Measurements from ENCODE around the gene C4orf17. TPM values are rescaled to one million over a fixed set of nuclear protein-coding genes. Genes with fewer than 3 reads are reported as not detected.

The C4orf17 gene
- total RNA-seq, 1 experiment from 2014 or later = not detected

DNA sequence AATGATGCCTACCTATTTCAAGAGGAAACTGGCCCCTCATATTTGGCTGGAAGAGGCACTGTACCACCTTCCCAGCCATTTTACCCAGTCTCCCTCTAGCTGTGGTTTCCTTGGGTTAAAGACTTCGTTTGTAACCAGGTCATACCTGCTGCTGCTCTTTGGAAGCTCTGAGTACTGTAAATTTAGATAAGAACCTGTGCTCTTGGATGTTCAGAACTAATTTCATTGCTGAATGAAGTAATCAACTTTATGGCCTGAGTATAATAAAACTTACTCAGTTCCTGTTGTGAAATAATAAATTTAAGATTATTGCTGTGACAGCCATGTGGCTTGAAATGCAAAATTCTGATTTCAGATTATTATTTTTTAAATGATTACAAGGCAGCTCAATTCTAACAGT, 76.0 kb downstream of the C4orf17 start:
- peaks cover 4% of the 10 kb centered on the region for H3K4me1 ChIP-seq (ENCODE audit: insufficient read depth, low read length, poor library complexity, severe bottlenecking)
- no peak for DNase-seq (ENCODE audit: low spot score)
- BruUV-seq (replicated peaks) = no TSS peak
- ChIA-PET CTCF (no interaction called here), POLR2A (ENCODE audit: low non-redundant PET) (no interaction called here)
- intact Hi-C loops (cut with micrococcal nuclease; ENCODE audit: unreplicated experiment) = no loop called here
- H3K27ac ChIP-seq (ENCODE audit: low read depth, low read length, poor library complexity, severe bottlenecking) = no peak overlapping the region
- TF ChIP-seq EZH2 (IDR thresholded peaks at IDR 0.05; ENCODE audit: borderline replicate concordance, low read depth, low read length, poor library complexity, severe bottlenecking) = no peak
- TF ChIP-seq, protein P1, sequence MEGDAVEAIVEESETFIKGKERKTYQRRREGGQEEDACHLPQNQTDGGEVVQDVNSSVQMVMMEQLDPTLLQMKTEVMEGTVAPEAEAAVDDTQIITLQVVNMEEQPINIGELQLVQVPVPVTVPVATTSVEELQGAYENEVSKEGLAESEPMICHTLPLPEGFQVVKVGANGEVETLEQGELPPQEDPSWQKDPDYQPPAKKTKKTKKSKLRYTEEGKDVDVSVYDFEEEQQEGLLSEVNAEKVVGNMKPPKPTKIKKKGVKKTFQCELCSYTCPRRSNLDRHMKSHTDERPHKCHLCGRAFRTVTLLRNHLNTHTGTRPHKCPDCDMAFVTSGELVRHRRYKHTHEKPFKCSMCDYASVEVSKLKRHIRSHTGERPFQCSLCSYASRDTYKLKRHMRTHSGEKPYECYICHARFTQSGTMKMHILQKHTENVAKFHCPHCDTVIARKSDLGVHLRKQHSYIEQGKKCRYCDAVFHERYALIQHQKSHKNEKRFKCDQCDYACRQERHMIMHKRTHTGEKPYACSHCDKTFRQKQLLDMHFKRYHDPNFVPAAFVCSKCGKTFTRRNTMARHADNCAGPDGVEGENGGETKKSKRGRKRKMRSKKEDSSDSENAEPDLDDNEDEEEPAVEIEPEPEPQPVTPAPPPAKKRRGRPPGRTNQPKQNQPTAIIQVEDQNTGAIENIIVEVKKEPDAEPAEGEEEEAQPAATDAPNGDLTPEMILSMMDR (conservative IDR thresholded peaks at IDR 0.05; ENCODE audit: low read depth, low read length) = no peak
- peaks cover 28% of the 10 kb centered on the region for H3K27me3 ChIP-seq (replicated peaks; ENCODE audit: insufficient read depth, low read depth, low read length, poor library complexity)
- H3K4me3 ChIP-seq (ENCODE audit: low read depth, low read length, poor library complexity, severe bottlenecking) = no peak overlapping the region
- no peaks in the 10 kb centered on the region for H3K9me3 ChIP-seq (ENCODE audit: low read depth, low read length, poor library complexity, severe bottlenecking)
- no peaks in the 10 kb centered on the region for H3K36me3 ChIP-seq (ENCODE audit: insufficient read depth, low read length, poor library complexity, severe bottlenecking)

DNA sequence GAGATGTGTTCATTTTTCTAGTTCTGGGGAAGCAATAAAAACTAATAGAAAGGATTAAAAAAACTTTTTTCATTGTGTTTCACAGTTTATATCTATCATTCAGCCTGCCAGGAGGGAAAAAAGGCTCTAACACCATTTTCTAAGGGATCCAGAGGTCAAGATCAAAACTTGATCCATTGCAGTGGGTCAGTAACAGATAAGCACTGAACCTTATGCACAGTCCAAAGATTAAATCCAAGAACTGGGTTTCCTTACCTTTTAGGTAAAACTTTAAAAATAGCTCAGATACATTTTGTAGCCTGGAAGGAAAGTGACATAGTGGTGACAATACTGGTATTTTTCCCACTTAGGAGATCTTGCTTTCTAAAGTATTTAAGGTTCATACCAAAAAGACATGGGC, 76.5 kb downstream of the C4orf17 start:
- Histone ChIP-seq H3K27me3 (replicated peaks; ENCODE audit: insufficient read depth, low read depth, low read length, poor library complexity) (peaks cover 23% of the 10 kb centered on the region), H3K9me3 (ENCODE audit: low read depth, low read length, poor library complexity, severe bottlenecking) (no peaks in the 10 kb centered on the region), H3K36me3 (ENCODE audit: insufficient read depth, low read length, poor library complexity, severe bottlenecking) (no peaks in the 10 kb centered on the region), H3K4me3 (ENCODE audit: low read depth, low read length, poor library complexity, severe bottlenecking) (no peak overlapping the region), H3K4me1 (ENCODE audit: insufficient read depth, low read length, poor library complexity, severe bottlenecking) (peaks cover 4% of the 10 kb centered on the region), H3K27ac (ENCODE audit: low read depth, low read length, poor library complexity, severe bottlenecking) (no peak overlapping the region)
- TF ChIP-seq EZH2 (IDR thresholded peaks at IDR 0.05; ENCODE audit: borderline replicate concordance, low read depth, low read length, poor library complexity, severe bottlenecking) = no peak
- TF ChIP-seq, protein P1 (conservative IDR thresholded peaks at IDR 0.05; ENCODE audit: low read depth, low read length) = no peak
- BruUV-seq (replicated peaks) = no TSS peak
- DNase-seq (ENCODE audit: low spot score) = no peak
- ChIA-PET POLR2A (ENCODE audit: low non-redundant PET) (interaction anchor here (0.6 kb wide), 1 partner anchor 224 kb away, joined by 6 read pairs; no protein-coding TSS in a partner anchor), CTCF (no interaction called here)
- intact Hi-C loops (cut with micrococcal nuclease; ENCODE audit: unreplicated experiment) = no loop called here

DNA sequence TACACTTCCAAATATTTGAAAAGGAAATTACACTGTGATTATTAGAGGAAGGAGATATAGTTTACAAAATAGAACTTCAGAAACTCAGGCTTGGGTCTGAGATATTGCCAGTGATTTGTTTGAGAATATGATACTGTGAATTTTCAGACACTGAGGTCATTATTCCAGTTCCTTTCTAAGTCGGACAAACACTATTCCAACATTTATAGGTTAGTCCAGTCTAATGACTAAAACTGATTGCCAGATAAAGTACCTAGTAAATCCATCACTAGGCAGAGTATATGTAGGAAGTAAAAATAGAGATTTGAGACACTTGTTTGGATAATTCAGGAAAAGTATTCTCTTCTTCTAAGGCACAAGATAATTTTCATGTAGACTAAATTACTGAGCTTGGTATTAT, 77.0 kb downstream of the C4orf17 start:
- ChIA-PET POLR2A (ENCODE audit: low non-redundant PET) (interaction anchor here (0.6 kb wide), 1 partner anchor 224 kb away, joined by 6 read pairs; no protein-coding TSS in a partner anchor), CTCF (no interaction called here)
- H3K27me3 ChIP-seq (replicated peaks; ENCODE audit: insufficient read depth, low read depth, low read length, poor library complexity) = peaks cover 18% of the 10 kb centered on the region
- H3K36me3 ChIP-seq (ENCODE audit: insufficient read depth, low read length, poor library complexity, severe bottlenecking) = no peaks in the 10 kb centered on the region
- H3K27ac ChIP-seq (ENCODE audit: low read depth, low read length, poor library complexity, severe bottlenecking) = no peak overlapping the region
- H3K4me1 ChIP-seq (ENCODE audit: insufficient read depth, low read length, poor library complexity, severe bottlenecking) = peaks cover 4% of the 10 kb centered on the region
- H3K4me3 ChIP-seq (ENCODE audit: low read depth, low read length, poor library complexity, severe bottlenecking) = no peak overlapping the region
- intact Hi-C loops (cut with micrococcal nuclease; ENCODE audit: unreplicated experiment) = no loop called here
- no peaks in the 10 kb centered on the region for H3K9me3 ChIP-seq (ENCODE audit: low read depth, low read length, poor library complexity, severe bottlenecking)
- BruUV-seq (replicated peaks) = no TSS peak
- TF ChIP-seq EZH2 (IDR thresholded peaks at IDR 0.05; ENCODE audit: borderline replicate concordance, low read depth, low read length, poor library complexity, severe bottlenecking) = no peak
- TF ChIP-seq, protein P1 (conservative IDR thresholded peaks at IDR 0.05; ENCODE audit: low read depth, low read length) = no peak
- no peak for DNase-seq (ENCODE audit: low spot score)

Data from A673 (cell line).